A549 treated with ZK216348 at 1 μM for 4 hours (cell line): Measurements from ENCODE around the gene GOLGA6B. TPM values are rescaled to one million over a fixed set of nuclear protein-coding genes. Genes with fewer than 3 reads are reported as not detected.

Experiments
- total RNA-seq: library from RNA; stranded (reverse); fragments of 200-300 nt; extraction: Qiagen RNA extraction; gene quantifications from 5 replicates; pipeline ENCODE4 v1.2.3, GENCODE V29; 2022; ENCODE audit warnings: low read depth

The GOLGA6B gene
- 0.15 to 0.16 TPM in 2 of 5 replicates, not detected in the others for total RNA-seq

GRCh38 chr15:72654397-72654796, at the start of gene GOLGA6B:
Gene GOLGA6B (plus strand): TSS chr15:72654697. CDS start chr15:72654738, 41 bp downstream.

GRCh38 chr15:72685925-72686794, 31.7 kb downstream of the GOLGA6B start, which contains the start of the genes BBS4 and HIGD2B:
Gene BBS4 (plus strand): TSS chr15:72686207. CDS start chr15:72686228, 21 bp downstream.
Gene HIGD2B (minus strand): TSS chr15:72686182. CDS start chr15:72676374, 9,808 bp downstream.

Other genes with a start within 250 kb of the GOLGA6B start
- gene ARIH1, start 180.4 kb upstream of the GOLGA6B start, total RNA-seq, result 60.9 to 83.7 TPM (median 73.5 TPM) in 5 replicates
- gene HIGD2B, start 31.5 kb downstream of the GOLGA6B start, total RNA-seq, result not detected in 5 replicates
- gene BBS4, start 31.5 kb downstream of the GOLGA6B start, total RNA-seq, result 14.0 to 23.0 TPM (median 17.4 TPM) in 5 replicates
- 74.0 to 82.3 TPM (median 78.5 TPM) in 5 replicates for gene ADPGK, start 129.1 kb downstream of the GOLGA6B start, total RNA-seq